Uterus (tissue), 4 donors: Measurements from ENCODE around the gene RCAN1. TPM values are rescaled to one million over a fixed set of nuclear protein-coding genes. Genes with fewer than 3 reads are reported as not detected.

Source experiments
- DNase-seq, 2 donors: peaks; one replicate each; pipeline ENCODE4 v3.0.0-alpha.2; 2019 to 2020
- H3K27ac ChIP-seq, 2 donors: fragments of 200-600 bp; sonication (generic); 1 replicate in 1 of 2; 2 replicates in 1 of 2; pipeline ENCODE4 v1.5.1; 2016 to 2018
- H3K27me3 ChIP-seq, 2 donors: fragments of 200-600 bp; sonication (generic); one replicate each; pipeline ENCODE4 v1.5.1; 2018 to 2019; ENCODE audit warnings: control low read depth in 1 of 2
- H3K36me3 ChIP-seq, 2 donors: fragments of 200-600 bp; sonication (generic); one replicate each; pipeline ENCODE4 v1.5.1; 2019; ENCODE audit warnings: control low read depth in 1 of 2
- H3K4me1 ChIP-seq, 2 donors: fragments of 200-600 bp; sonication (generic); one replicate each; pipeline ENCODE4 v1.5.1; 2018 to 2019; ENCODE audit warnings: control low read depth in 1 of 2
- H3K4me3 ChIP-seq, 2 donors: fragments of 200-600 bp; sonication (generic); 1 replicate in 1 of 2; 2 replicates in 1 of 2; pipeline ENCODE4 v1.5.1; 2018 to 2019; ENCODE audit warnings: mild to moderate bottlenecking in 1 of 2
- H3K9me3 ChIP-seq, 2 donors: fragments of 200-600 bp; sonication (generic); one replicate each; pipeline ENCODE4 v1.5.1; 2019; ENCODE audit warnings: control low read depth in 1 of 2
- CTCF ChIP-seq, 4 experiments: fragments of 200-600 bp in 2 of 4; fragments of 450-650 bp in 2 of 4; sonication (generic) in 2 of 4; IDR thresholded peaks; one replicate each; pipeline ENCODE4 v1.5.1; 2016 to 2019; ENCODE audit warnings: antibody characterized with exemption in 4 of 4, mild to moderate bottlenecking in 2 of 4, moderate library complexity in 1 of 4
- POLR2A ChIP-seq, 2 donors: fragments of 450-650 bp; IDR thresholded peaks; one replicate each; pipeline ENCODE4 v1.6.1; 2016; ENCODE audit warnings: antibody characterized with exemption in 2 of 2, mild to moderate bottlenecking in 1 of 2, moderate library complexity in 1 of 2
- intact Hi-C: fragments of 100-400 bp; cut with DNase I; formaldehyde crosslinking; loops from one replicate; pipeline ENCODE4 v1.15.1; 2023; ENCODE audit warnings: low total_unique reads
- total RNA-seq, 4 donors: library from RNA; depleted of rRNA in 3 of 4; stranded (reverse); fragments of >200 nt in 3 of 4; gene quantifications; one replicate each; pipeline versions ENCODE4 v1.1.0 to v1.2.4, GENCODE V29; 2014 to 2023
- donor health status: DM: yes; HTN: yes; CAD: no.

The RCAN1 gene
- total RNA-seq, 4 donors from 2014 or later = 12.4 to 22.5 (median 16.5) TPM

GRCh38 chr21:34517491-34518245 is 97.2 kb downstream of the RCAN1 start:
- Histone ChIP-seq H3K4me1 (no peaks in the 10 kb centered on the region), H3K9me3 (no peaks in the 10 kb centered on the region), H3K27ac (no peak overlapping the region), H3K27me3 (no peaks in the 10 kb centered on the region), H3K36me3 (no peaks in the 10 kb centered on the region), H3K4me3 (no peak overlapping the region)
- no peak for DNase-seq
- TF ChIP-seq CTCF (IDR thresholded peaks at IDR 0.05) (no peak), POLR2A (IDR thresholded peaks at IDR 0.05) (no peak)
- intact Hi-C loops = no loop called here

- H3K27ac ChIP-seq = no peak overlapping the region
- H3K27me3 ChIP-seq = no peaks in the 10 kb centered on the region
- TF ChIP-seq POLR2A (IDR thresholded peaks at IDR 0.05) (no peak), CTCF (IDR thresholded peaks at IDR 0.05) (no peak)
- DNase-seq = no peak
- intact Hi-C loops = no loop called here
- no peaks in the 10 kb centered on the region for H3K9me3 ChIP-seq
- no peaks in the 10 kb centered on the region for H3K36me3 ChIP-seq
- H3K4me1 ChIP-seq = no peaks in the 10 kb centered on the region
- H3K4me3 ChIP-seq = no peak overlapping the region
Measured at GRCh38 chr21:34517039-34517438, 97.9 kb downstream of the RCAN1 start.

- Histone ChIP-seq H3K9me3 (no peaks in the 10 kb centered on the region), H3K27ac (no peak overlapping the region), H3K36me3 (no peaks in the 10 kb centered on the region), H3K4me1 (no peaks in the 10 kb centered on the region), H3K27me3 (no peaks in the 10 kb centered on the region), H3K4me3 (no peak overlapping the region)
- no peak for DNase-seq
- intact Hi-C loops = no loop called here
- TF ChIP-seq CTCF (IDR thresholded peaks at IDR 0.05) (no peak), POLR2A (IDR thresholded peaks at IDR 0.05) (no peak)
Measured at GRCh38 chr21:34514576-34515115, 100.3 kb downstream of the RCAN1 start.

- Histone ChIP-seq H3K9me3 (no peaks in the 10 kb centered on the region), H3K27ac (no peak overlapping the region), H3K36me3 (no peaks in the 10 kb centered on the region), H3K4me3 (no peak overlapping the region), H3K27me3 (no peaks in the 10 kb centered on the region), H3K4me1 (no peaks in the 10 kb centered on the region)
- no peak for DNase-seq
- intact Hi-C loops = no loop called here
- no peak for TF ChIP-seq CTCF (IDR thresholded peaks at IDR 0.05)
- no peak for TF ChIP-seq POLR2A (IDR thresholded peaks at IDR 0.05)
Measured at GRCh38 chr21:34513129-34513675, 101.7 kb downstream of the RCAN1 start.

GRCh38 chr21:34511787-34512455 is 103.0 kb downstream of the RCAN1 start, which contains the start of gene KCNE1:
Gene KCNE1 (minus strand): TSS chr21:34512210. CDS start chr21:34449634, 62,576 bp downstream.
- H3K4me3 ChIP-seq = no peak within 1 kb of the TSS
- no peaks in the 10 kb centered on the region for H3K27me3 ChIP-seq
- H3K27ac ChIP-seq = no peak within 1 kb of the TSS
- no peak for DNase-seq
- H3K9me3 ChIP-seq = no peaks in the 10 kb centered on the region
- TF ChIP-seq CTCF (IDR thresholded peaks at IDR 0.05) (no peak), POLR2A (IDR thresholded peaks at IDR 0.05) (no peak)
- intact Hi-C loops = no loop called here
- H3K4me1 ChIP-seq = no peaks in the 10 kb centered on the region
- H3K36me3 ChIP-seq = no peaks in the 10 kb centered on the region
